Measurements from ENCODE around the gene COPB1.

DNA sequence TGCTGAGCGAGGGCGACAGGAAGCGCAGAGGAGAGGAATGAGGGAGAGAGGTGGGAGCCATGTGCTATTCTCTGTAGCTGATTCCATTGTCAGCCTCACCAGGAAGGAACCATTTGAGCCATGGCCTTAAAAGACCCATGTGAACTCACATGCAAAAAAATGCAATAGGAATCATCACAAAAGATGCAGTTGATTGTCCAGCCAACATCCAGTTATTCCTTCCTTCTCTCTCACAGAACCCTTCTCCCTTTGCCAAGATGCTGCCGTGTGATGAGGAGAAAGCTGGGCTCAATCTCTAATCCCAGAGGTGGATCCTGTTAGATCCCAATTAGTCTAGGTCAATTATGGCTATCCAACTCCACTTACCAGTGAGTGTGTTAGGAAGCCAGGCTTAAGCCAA is 82.4 kb downstream of the COPB1 start:
- no peak for TF ChIP-seq POLR2A (IDR thresholded peaks at IDR 0.05)
- TF ChIP-seq, protein P1, sequence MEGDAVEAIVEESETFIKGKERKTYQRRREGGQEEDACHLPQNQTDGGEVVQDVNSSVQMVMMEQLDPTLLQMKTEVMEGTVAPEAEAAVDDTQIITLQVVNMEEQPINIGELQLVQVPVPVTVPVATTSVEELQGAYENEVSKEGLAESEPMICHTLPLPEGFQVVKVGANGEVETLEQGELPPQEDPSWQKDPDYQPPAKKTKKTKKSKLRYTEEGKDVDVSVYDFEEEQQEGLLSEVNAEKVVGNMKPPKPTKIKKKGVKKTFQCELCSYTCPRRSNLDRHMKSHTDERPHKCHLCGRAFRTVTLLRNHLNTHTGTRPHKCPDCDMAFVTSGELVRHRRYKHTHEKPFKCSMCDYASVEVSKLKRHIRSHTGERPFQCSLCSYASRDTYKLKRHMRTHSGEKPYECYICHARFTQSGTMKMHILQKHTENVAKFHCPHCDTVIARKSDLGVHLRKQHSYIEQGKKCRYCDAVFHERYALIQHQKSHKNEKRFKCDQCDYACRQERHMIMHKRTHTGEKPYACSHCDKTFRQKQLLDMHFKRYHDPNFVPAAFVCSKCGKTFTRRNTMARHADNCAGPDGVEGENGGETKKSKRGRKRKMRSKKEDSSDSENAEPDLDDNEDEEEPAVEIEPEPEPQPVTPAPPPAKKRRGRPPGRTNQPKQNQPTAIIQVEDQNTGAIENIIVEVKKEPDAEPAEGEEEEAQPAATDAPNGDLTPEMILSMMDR (IDR thresholded peaks at IDR 0.05), result no peak
- no peak for TF ChIP-seq EP300 (IDR thresholded peaks at IDR 0.05)
